Measurements from ENCODE around the gene DHRS11. TPM values are rescaled to one million over a fixed set of nuclear protein-coding genes. Genes with fewer than 3 reads are reported as not detected.

Gene DHRS11
- polyA plus RNA-seq, 6 donors from 2014 or later, result 2.8 to 7.6 (median 3.7) TPM

DNA sequence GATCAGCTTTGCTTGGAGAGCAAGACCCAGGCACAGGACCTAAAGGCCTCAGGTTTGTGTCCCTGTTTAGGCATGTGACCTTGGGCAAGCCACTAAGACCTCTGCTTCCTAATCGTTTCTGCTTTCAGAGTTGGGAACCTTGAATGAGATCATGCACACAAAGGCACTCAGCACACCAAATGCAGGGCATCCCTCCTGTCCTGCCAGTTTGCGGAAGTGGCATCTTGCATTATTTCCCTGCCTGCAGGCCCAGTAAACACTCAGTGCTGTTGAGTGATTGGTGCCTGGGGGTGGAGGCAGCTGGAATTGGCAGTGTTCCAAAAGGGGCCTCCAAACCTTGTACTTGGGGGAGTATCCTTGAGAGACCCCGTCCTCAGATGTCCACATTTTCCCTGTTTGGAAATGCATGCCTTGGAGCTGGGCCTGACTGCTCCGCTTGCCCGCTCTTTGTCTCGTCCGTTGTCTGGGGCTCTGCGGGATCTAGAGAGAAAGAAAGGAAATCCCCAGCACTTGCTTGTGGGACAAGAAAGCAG lies 38.4 kb downstream of the DHRS11 start:
- DNase-seq, result no peak
- H3K9me3 Mint-ChIP-seq, result no peaks in the 10 kb centered on the region
- H3K4me1 Mint-ChIP-seq, result peaks cover 3 to 10% (median 7%) of the 10 kb centered on the region in 3 donors
- peaks cover 6 to 31% (median 31%) of the 10 kb centered on the region in 3 donors for H3K27me3 Mint-ChIP-seq
- no peak overlapping the region for H3K27ac Mint-ChIP-seq
- ATAC-seq (ENCODE audit: low read depth in 2 of 2), result no peak
- H3K36me3 Mint-ChIP-seq, result no peaks in the 10 kb centered on the region
- H3K4me3 Mint-ChIP-seq, result no peak overlapping the region

DNA sequence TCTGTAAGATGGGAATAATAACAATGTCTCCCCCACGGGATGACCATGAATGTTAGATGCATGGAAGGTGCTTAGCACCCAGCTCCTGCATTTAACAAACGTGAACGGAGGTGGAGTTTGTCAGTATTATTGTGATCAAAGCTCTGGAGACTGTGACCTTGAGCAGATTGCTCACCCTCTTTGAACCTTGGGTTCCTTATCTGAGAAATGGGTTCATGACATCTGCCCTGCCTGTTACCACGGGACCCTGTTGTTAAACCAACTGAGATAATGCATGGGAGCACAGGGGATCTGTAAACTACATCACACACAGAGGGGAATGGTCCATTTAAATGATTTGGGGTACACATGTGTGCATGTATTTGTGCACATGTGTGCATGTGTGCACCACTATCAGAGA lies 39.3 kb downstream of the DHRS11 start:
- no peak overlapping the region for H3K27ac Mint-ChIP-seq
- no peaks in the 10 kb centered on the region for H3K36me3 Mint-ChIP-seq
- peaks cover 9 to 36% (median 35%) of the 10 kb centered on the region in 3 donors for H3K27me3 Mint-ChIP-seq
- no peak for DNase-seq
- no peak for ATAC-seq (ENCODE audit: low read depth in 2 of 2)
- H3K4me3 Mint-ChIP-seq, result no peak overlapping the region
- no peaks in the 10 kb centered on the region for H3K9me3 Mint-ChIP-seq
- H3K4me1 Mint-ChIP-seq, result peaks cover 0 to 10% (median 4%) of the 10 kb centered on the region in 3 donors

DNA sequence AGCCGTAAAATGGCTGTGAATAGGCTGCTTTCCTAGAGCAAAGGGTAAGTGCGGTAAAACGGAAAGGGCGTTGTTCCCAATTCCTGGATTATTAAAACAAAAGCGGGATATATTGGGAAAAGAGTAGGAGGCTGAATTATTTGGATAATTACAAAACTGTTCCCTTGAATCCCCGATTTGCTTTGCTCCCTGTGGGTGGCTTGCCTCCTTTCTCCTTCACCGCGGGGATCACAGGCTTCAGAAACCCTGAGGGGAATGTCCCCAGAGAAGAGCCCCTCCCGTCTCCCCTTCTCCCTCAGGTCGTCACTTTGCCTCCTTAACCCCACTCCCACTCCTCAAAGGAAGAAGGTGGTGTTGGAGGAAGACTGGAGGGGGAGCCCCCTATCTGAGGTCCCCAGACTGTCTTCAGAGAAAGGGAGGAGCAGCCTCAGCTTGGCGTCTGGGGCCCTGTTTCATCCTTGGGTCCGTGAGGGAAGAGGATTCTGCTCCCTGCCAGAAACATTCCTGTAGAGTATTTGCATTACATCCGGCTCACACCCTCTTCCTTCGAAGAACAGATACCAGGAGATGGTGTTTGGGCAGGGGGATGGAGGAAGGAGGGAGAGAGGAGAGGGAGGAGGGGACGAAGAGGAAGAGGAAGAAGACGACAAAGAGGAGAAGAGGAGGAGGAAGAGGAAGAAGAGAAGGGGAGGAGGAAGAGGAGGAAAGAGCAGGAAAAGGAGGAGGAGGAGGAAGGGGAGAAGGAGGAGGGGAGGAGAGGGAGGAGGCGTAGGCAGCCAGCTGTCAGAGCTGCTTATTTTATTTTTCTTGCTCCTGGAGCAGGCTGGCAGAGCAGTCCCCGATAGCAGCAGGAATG lies 41.5 kb downstream of the DHRS11 start:
- no peak for DNase-seq
- Mint-ChIP-seq H3K4me3 (no peak overlapping the region), H3K36me3 (no peaks in the 10 kb centered on the region), H3K9me3 (no peaks in the 10 kb centered on the region), H3K4me1 (peaks cover 0 to 10% (median 4%) of the 10 kb centered on the region in 3 donors), H3K27me3 (peaks cover 14 to 51% (median 41%) of the 10 kb centered on the region in 3 donors), H3K27ac (no peak overlapping the region)
- no peak for ATAC-seq (ENCODE audit: low read depth in 2 of 2)

DNA sequence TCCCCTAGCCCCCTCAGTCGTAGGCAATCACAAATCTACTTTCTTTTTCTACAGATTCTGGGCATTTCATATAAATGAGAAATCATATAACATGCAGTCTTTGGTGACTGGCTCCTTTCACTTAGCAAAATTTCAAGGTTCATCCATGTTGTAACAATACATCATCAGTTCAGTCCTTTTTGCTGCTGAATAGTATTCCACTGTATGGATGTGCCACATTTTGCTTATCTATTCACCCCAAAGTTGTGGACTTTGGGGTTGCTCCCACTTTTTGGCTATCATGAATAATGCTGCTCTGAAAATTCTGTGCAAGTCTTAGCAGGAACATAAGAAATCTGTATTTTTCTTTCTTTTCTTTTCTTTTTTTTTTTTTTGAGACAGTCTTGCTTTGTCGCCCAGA lies 48.7 kb downstream of the DHRS11 start:
- Mint-ChIP-seq H3K27me3 (peaks cover 55 to 89% (median 79%) of the 10 kb centered on the region in 3 donors), H3K4me1 (peaks cover 11 to 14% (median 12%) of the 10 kb centered on the region in 3 donors), H3K27ac (no peak overlapping the region), H3K4me3 (no peak overlapping the region), H3K36me3 (no peaks in the 10 kb centered on the region), H3K9me3 (peaks cover 0 to 1% (median 0%) of the 10 kb centered on the region in 7 donors)
- no peak for ATAC-seq (ENCODE audit: low read depth in 2 of 2)
- no peak for DNase-seq

DNA sequence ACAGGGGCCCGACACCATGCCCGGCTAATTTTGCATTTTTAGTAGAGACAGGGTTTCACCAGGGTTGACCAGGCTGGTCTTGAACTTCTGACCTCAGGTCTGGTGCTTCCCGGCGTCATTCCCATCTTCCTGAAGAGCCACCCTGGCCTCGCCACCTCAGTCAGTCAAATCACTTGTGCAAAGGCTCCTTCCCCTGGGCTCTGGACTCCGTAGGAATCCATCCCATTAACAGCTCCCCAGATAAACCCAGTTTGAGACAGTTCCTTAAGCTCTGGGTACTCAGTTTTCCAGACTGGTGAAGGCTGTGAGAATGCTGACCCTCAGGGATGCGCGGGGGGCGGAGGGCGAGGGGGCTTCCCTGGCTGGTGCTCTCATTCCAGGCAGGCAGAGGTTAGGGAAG lies 49.2 kb downstream of the DHRS11 start:
- H3K4me1 Mint-ChIP-seq, result peaks cover 11 to 14% (median 12%) of the 10 kb centered on the region in 3 donors
- ATAC-seq (ENCODE audit: low read depth in 2 of 2) (no peak), DNase-seq (no peak)
- no peak overlapping the region for H3K27ac Mint-ChIP-seq
- H3K9me3 Mint-ChIP-seq, result peaks cover 0 to 1% (median 0%) of the 10 kb centered on the region in 7 donors
- H3K4me3 Mint-ChIP-seq, result peak overlapping the region in 2 of 8 donors; percentile 43 to 61
- H3K27me3 Mint-ChIP-seq, result peaks cover 55 to 93% (median 82%) of the 10 kb centered on the region in 3 donors
- no peaks in the 10 kb centered on the region for H3K36me3 Mint-ChIP-seq

DNA sequence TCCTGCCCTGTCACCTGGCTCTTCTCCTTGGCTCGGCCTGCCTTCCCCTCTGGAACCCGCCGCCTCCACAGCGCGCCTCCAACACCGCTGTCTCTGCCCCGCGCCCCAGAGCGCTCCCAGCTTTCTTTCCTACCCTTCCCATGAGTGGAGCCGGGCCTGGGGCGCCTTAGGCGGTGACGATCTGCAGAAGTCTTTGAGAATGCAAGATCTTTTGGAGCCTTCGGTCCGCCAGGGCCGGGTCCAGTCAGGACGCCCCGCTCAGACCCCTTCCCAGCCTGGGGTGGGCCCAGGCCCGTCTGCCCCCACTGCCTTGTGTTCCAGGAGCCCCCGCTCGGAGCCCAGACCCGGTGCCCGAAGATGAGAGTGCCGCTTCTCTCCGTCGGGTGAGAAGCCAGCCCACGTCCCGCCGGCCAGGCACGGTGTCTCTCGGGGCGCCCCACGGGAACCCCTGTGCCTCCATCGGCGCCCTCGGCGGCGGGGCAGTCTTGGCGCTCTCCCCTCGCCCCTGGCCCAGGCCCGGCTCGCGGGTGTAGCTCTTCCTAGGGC lies 49.7 kb downstream of the DHRS11 start:
- Mint-ChIP-seq H3K4me1 (peaks cover 11 to 14% (median 12%) of the 10 kb centered on the region in 3 donors), H3K4me3 (peak overlapping the region in 2 of 8 donors; percentile 77 to 80), H3K27me3 (peaks cover 52 to 97% (median 87%) of the 10 kb centered on the region in 3 donors), H3K36me3 (no peaks in the 10 kb centered on the region), H3K9me3 (peaks cover 0 to 1% (median 0%) of the 10 kb centered on the region in 7 donors), H3K27ac (no peak overlapping the region)
- ATAC-seq (ENCODE audit: low read depth in 2 of 2), result no peak
- no peak for DNase-seq

DNA sequence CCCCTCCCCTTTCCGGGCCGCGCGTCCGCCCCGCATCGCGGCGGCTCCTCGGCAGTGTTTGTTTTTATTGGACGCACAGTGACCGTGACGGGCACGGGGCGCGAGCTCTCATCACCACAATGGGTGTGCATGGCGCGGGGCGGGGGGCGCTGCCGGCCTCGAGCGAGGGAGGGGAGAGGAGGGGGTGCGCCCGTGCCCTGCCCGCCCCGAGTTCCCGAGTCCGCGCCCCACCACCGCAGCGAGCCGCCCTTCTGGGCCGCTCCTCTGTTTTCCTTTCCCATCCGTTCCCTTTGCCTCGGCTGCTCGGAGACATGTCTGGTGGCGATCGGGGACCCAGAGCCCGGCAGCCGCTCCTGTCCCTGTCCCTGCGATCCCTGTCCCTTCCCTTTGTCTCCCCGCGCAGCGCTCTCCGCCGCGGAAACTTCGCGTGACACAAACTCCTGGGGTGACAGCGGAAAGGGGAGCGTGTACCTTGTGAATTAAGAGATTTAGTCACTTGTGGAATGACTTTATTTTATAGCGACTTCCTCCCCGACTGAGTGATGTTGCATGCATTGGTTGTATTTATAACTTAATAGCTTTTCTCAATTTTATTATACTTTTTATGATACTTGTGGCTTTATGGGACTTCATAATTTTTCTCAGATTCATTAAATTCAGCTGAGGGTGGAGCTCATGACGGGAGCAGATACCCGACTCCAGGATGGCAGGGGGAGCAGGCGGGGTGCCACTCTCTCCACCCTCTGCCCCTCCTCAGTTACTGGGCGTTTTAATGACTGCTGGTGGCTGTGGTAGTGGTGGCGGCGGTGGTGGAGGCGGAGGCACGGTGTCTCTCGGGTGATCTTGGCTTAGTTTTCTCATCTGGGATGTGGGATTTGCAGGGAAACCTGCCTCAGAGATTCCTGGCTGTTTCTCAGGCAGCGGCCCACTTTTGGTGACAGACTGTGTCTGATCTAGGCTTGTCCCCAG lies 50.5 kb downstream of the DHRS11 start:
- Mint-ChIP-seq H3K27ac (peak overlapping the region in 3 of 6 donors; percentile 5 to 86 (median 29)), H3K4me3 (peak overlapping the region in 7 of 8 donors; percentile 59 to 80 (median 69)), H3K36me3 (no peaks in the 10 kb centered on the region), H3K9me3 (peaks cover 0 to 1% (median 0%) of the 10 kb centered on the region in 7 donors), H3K27me3 (peaks cover 53 to 99% (median 95%) of the 10 kb centered on the region in 3 donors), H3K4me1 (peaks cover 11 to 14% (median 12%) of the 10 kb centered on the region in 3 donors)
- ATAC-seq (ENCODE audit: low read depth in 2 of 2) (no peak), DNase-seq (no peak)

DNA sequence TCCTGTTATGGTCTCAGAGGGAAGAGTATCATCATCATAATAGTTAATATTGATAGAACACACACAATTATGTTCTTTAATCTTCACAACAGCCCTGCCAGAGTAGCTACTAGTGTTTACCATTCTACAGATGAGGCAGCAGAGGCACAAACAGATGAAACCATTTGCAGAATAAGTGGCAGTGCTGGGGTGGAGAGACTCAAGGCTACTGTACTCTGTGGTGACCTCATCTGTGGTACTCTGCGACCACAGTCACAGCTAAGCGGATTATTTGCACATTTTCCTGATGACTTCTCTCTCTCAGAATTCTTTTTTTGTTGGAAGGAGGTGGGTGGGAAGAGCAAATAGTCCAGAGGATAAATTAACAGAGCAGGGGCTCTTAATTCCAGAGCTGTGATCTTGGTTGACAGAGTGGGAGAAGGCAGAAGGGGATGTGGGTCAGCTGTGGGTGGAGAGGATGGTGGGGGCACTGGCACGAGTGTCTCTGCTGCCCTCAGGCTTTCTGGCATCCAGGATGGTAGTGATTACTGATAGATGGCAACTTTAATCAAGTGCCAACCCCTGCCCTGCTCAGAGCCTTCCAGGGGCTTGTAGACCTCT lies 51.5 kb downstream of the DHRS11 start:
- Mint-ChIP-seq H3K36me3 (no peaks in the 10 kb centered on the region), H3K27ac (no peak overlapping the region), H3K9me3 (peaks cover 0 to 1% (median 0%) of the 10 kb centered on the region in 7 donors), H3K4me1 (peaks cover 11 to 14% (median 12%) of the 10 kb centered on the region in 3 donors), H3K27me3 (peaks cover 53 to 93% (median 93%) of the 10 kb centered on the region in 3 donors), H3K4me3 (peak overlapping the region in 4 of 8 donors; percentile 48 to 77 (median 58))
- ATAC-seq (ENCODE audit: low read depth in 2 of 2), result no peak
- no peak for DNase-seq

DNA sequence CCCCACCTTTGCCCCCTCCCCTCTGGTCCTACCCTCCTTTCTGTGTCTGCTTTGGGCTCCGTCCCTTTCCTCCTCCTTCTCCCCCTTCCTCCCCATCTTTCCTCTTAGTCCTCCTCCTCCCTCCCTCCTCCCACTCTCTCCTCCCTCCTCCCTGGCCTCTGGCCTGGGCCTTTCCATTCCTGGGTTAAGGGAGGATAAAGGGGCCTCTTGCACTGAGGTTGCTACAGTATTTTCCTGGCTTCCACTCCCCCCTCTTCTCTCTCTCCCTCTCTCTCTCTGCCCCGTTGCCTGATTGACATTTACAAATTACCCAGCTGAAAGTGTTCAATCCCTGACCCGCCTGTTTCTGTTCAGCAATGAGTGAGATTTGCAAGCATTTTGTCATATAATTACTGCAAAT lies 53.7 kb downstream of the DHRS11 start:
- ATAC-seq (ENCODE audit: low read depth in 2 of 2) (no peak), DNase-seq (no peak)

DNA sequence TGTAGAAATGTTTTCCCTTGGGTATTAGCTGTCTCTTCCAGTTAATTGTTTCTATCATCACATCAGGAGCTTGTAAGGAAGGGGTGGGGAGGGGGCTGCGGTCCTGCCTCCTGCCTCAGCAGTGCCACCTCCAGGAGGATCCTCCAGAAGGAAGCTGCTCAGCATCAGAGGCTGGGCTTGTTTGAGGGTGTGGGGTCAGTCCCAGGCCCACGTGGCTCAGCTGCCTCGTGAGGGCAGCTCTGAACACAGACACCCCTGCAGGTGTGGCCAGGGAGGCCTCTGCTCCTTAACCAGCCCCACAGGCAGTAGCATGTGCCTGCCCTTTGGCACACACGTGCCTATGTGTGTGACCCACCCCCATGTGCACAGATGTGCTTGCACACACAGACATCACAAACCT lies 56.0 kb downstream of the DHRS11 start:
- Mint-ChIP-seq H3K27me3 (peaks cover 35 to 91% (median 88%) of the 10 kb centered on the region in 3 donors), H3K9me3 (peaks cover 0 to 3% (median 0%) of the 10 kb centered on the region in 7 donors), H3K27ac (peak overlapping the region in 1 of 6 donors; percentile 38), H3K4me1 (peaks cover 0 to 3% (median 1%) of the 10 kb centered on the region in 3 donors), H3K4me3 (no peak overlapping the region), H3K36me3 (no peaks in the 10 kb centered on the region)
- ATAC-seq (ENCODE audit: low read depth in 2 of 2) (no peak), DNase-seq (no peak)

More for the DNA sequence above, 53.7 kb downstream of the DHRS11 start:
- Mint-ChIP-seq H3K4me3 (no peak overlapping the region), H3K36me3 (no peaks in the 10 kb centered on the region), H3K27me3 (peaks cover 37 to 94% (median 92%) of the 10 kb centered on the region in 3 donors), H3K4me1 (peaks cover 11 to 14% (median 12%) of the 10 kb centered on the region in 3 donors), H3K9me3 (peaks cover 0 to 1% (median 0%) of the 10 kb centered on the region in 7 donors), H3K27ac (no peak overlapping the region)

DNA sequence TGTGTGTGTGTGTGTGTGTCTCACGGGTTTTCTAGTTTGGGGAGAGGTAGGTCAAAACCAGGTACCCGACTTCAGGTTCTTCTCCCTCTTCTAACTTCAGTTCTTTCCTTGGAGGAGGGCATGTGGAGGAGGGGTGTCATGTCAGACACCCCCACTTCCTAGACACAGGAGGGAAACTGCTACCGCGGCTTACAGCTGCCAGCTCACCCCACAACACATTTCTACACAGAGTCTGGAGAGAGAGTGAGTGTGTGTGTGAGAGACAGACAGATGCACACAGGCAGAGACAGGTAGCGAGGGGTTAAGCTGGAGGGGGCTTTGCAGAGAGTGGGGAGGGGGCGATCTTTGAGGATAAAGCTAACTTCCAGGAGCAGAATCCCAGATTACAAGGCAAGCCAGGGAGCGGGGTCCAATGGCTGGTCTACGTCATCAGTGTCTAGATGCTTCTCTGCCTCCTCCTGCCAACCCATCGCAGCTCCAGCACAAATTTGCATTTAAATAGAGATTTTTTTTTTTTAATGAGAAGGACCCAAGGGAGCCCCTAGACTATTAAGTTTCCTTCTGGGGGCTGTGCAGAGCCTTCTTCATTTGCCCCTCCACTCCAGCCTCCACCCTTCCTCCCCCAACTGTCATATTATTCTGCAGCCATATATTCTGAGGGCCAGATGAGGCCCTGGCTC lies 58.6 kb downstream of the DHRS11 start:
- Mint-ChIP-seq H3K9me3 (peaks cover 0 to 2% (median 0%) of the 10 kb centered on the region in 7 donors), H3K27ac (no peak overlapping the region), H3K36me3 (no peaks in the 10 kb centered on the region), H3K4me3 (no peak overlapping the region), H3K27me3 (peaks cover 29 to 83% (median 82%) of the 10 kb centered on the region in 3 donors), H3K4me1 (no peaks in the 10 kb centered on the region)
- no peak for ATAC-seq (ENCODE audit: low read depth in 2 of 2)
- no peak for DNase-seq
